Activated CD4-positive, alpha-beta T cell treated with anti-CD3 and anti-CD28 coated beads, Interleukin-2, amount 10 ng/mL, durations not matched to agents 7 days and 5 days (primary cell): ENCODE measurements around the gene LAMA4. TPM values are rescaled to one million over a fixed set of nuclear protein-coding genes. Genes with fewer than 3 reads are reported as not detected.

Experiments
- CTCF ChIA-PET: fragments of 350-600 bp; sonication (Branson Sonifier 250); formaldehyde crosslinking; loops from one replicate; lab custom pipeline; 2021; ENCODE audit warnings: antibody characterized with exemption; lab: Charles Lee
- POLR2A ChIA-PET: fragments of 350-600 bp; sonication (Branson Sonifier 250); formaldehyde crosslinking; loops from one replicate; lab custom pipeline; 2021; ENCODE audit warnings: antibody characterized with exemption; lab: Charles Lee
- DNase-seq: peaks from one replicate; pipeline ENCODE4 v3.0.0-alpha.2; 2020
- H3K27ac Mint-ChIP-seq: one replicate; pipeline ENCODE4 v1.8.0; 2021; ENCODE audit warnings: mild to moderate bottlenecking, moderate library complexity, mixed read lengths
- H3K27me3 Mint-ChIP-seq: one replicate; pipeline ENCODE4 v1.8.0; 2021; ENCODE audit warnings: mixed read lengths
- H3K36me3 Mint-ChIP-seq: one replicate; pipeline ENCODE4 v1.8.0; 2021; ENCODE audit warnings: low read depth, mixed read lengths
- H3K4me1 Mint-ChIP-seq: one replicate; pipeline ENCODE4 v1.8.0; 2021; ENCODE audit warnings: mixed read lengths
- H3K4me3 Mint-ChIP-seq: one replicate; pipeline ENCODE4 v1.8.0; 2021; ENCODE audit warnings: mild to moderate bottlenecking, moderate library complexity, mixed read lengths
- H3K9me3 Mint-ChIP-seq: one replicate; pipeline ENCODE4 v1.8.0; 2021; ENCODE audit warnings: mixed read lengths
- total RNA-seq, 2 experiments: library from RNA; stranded (reverse); gene quantifications; one replicate each; pipeline ENCODE4 v1.2.3, GENCODE V29; 2021

The LAMA4 gene
- total RNA-seq, 2 experiments from 2014 or later, result not detected

- Mint-ChIP-seq H3K4me1 (peaks cover 7% of the 10 kb centered on the region), H3K4me3 (no peak overlapping the region), H3K9me3 (no peaks in the 10 kb centered on the region), H3K36me3 (peaks cover 9% of the 10 kb centered on the region), H3K27me3 (peaks cover 31% of the 10 kb centered on the region), H3K27ac (no peak overlapping the region)
- DNase-seq, result no peak
- ChIA-PET CTCF (interaction anchor here (1.0 to 1.9 kb wide), 5 partner anchors 25 to 829 kb away, joined by 3 to 6 read pairs (median 4); a partner anchor contains a TSS), POLR2A (interaction anchor here (0.8 kb wide), 1 partner anchor 76 kb away, joined by 4 read pairs; no protein-coding TSS in a partner anchor)
These were observed 166.5 kb downstream of the LAMA4 start for GRCh38 chr6:112087916-112088315.

- CTCF ChIA-PET, result interaction anchor here (1.0 to 1.9 kb wide), 5 partner anchors 25 to 828 kb away, joined by 3 to 6 read pairs (median 4); a partner anchor contains a TSS
- peaks cover 9% of the 10 kb centered on the region for H3K36me3 Mint-ChIP-seq
- POLR2A ChIA-PET, result interaction anchor here (0.8 kb wide), 1 partner anchor 77 kb away, joined by 4 read pairs; no protein-coding TSS in a partner anchor
- H3K27ac Mint-ChIP-seq, result no peak within 1 kb of the TSS
- peaks cover 29% of the 10 kb centered on the region for H3K27me3 Mint-ChIP-seq
- peak; percentile 95 for DNase-seq
- H3K4me3 Mint-ChIP-seq, result no peak within 1 kb of the TSS
- H3K9me3 Mint-ChIP-seq, result no peaks in the 10 kb centered on the region
- peaks cover 7% of the 10 kb centered on the region for H3K4me1 Mint-ChIP-seq
These were observed 167.0 kb downstream of the LAMA4 start, which contains the start of the genes FAM229B and TUBE1 for GRCh38 chr6:112087136-112087911. TSS of gene FAM229B (plus strand) at chr6:112087591. CDS start at chr6:112099284, 11,693 bp downstream. TSS of gene TUBE1 (minus strand) at chr6:112087482. CDS start at chr6:112087434, 48 bp downstream.

DNA sequence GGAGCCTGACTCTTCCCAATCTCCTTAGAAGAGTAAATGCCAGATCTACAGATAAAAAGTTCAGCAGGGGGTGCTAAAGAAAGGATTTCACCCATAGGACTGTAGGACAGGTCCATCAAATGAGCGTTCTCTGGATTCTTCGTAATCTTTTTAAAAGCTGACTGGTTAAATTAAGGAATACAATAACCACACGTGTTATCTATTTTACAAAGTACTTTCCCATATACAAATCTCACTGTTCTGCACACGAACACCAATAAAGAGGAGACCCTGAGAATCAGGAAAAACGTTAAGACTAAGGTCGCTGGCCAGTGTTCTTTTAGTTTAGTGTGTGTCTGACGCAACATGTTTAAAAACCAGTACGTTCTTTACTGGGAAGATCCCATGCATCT lies 167.6 kb downstream of the LAMA4 start:
- H3K36me3 Mint-ChIP-seq, result peaks cover 9% of the 10 kb centered on the region
- no peak overlapping the region for H3K27ac Mint-ChIP-seq
- ChIA-PET POLR2A (interaction anchor here (0.8 kb wide), 1 partner anchor 77 kb away, joined by 4 read pairs; no protein-coding TSS in a partner anchor), CTCF (interaction anchor here (1.0 to 1.9 kb wide), 3 partner anchors 77 to 828 kb away, joined by 3 to 6 read pairs (median 4); a partner anchor contains a TSS)
- H3K4me1 Mint-ChIP-seq, result peaks cover 7% of the 10 kb centered on the region
- H3K27me3 Mint-ChIP-seq, result peaks cover 24% of the 10 kb centered on the region
- H3K9me3 Mint-ChIP-seq, result no peaks in the 10 kb centered on the region
- no peak overlapping the region for H3K4me3 Mint-ChIP-seq
- DNase-seq, result no peak

GRCh38 chr6:112085286-112086065 lies 168.9 kb downstream of the LAMA4 start:
- DNase-seq, result no peak
- H3K4me3 Mint-ChIP-seq, result peak overlapping the region; percentile 21
- POLR2A ChIA-PET, result no interaction called here

DNA sequence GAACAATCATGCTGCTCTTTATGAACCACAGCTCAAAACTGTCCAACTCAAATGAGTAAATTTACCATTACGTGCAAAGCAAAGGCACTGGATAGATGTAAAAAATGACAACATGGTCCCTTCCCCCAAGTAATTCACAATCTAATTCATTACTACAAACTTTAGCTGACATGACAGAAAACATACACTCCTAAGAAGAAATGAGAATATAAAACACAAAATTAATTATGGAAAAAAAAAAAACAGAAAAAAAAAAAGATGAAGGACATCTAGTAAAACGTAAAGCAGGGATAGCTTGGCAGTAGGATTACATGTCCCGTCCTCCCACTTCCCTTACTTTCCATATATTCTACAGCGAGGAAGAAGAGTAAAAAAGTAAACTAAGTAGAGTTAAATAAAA lies 172.8 kb downstream of the LAMA4 start:
- Mint-ChIP-seq H3K9me3 (no peaks in the 10 kb centered on the region), H3K27ac (no peak overlapping the region), H3K27me3 (no peaks in the 10 kb centered on the region), H3K4me1 (peaks cover 7% of the 10 kb centered on the region), H3K4me3 (no peak overlapping the region), H3K36me3 (peaks cover 15% of the 10 kb centered on the region)
- DNase-seq, result no peak
- CTCF ChIA-PET, result no interaction called here
- POLR2A ChIA-PET, result no interaction called here

More at GRCh38 chr6:112085286-112086065, 168.9 kb downstream of the LAMA4 start:
- Mint-ChIP-seq H3K36me3 (peaks cover 9% of the 10 kb centered on the region), H3K9me3 (no peaks in the 10 kb centered on the region), H3K27me3 (peaks cover 18% of the 10 kb centered on the region), H3K4me1 (peaks cover 7% of the 10 kb centered on the region), H3K27ac (no peak overlapping the region)
- CTCF ChIA-PET, result no interaction called here

DNA sequence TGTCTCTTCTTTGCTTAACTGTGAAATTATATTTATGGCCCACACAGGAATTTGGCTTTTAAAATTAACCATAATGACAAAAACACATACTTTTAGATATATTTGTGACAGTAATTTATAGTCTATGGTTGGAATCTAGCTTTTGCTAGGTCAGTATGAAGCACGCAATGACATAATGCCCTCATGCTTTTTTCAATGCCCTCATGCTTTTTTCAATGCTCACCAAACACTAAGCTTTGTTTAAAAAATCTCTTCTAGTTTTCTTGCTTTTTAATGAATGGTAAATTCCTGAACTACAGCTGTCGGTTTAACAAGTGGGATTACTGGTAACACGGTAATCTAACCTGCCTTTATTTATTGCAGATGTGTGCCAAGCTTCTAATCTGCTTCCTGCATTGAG lies 187.8 kb downstream of the LAMA4 start:
- no peak overlapping the region for H3K4me3 Mint-ChIP-seq
- H3K9me3 Mint-ChIP-seq, result no peaks in the 10 kb centered on the region
- no peaks in the 10 kb centered on the region for H3K4me1 Mint-ChIP-seq
- ChIA-PET CTCF (no interaction called here), POLR2A (no interaction called here)
- no peak overlapping the region for H3K27ac Mint-ChIP-seq
- no peaks in the 10 kb centered on the region for H3K27me3 Mint-ChIP-seq
- DNase-seq, result no peak
- peaks cover 1% of the 10 kb centered on the region for H3K36me3 Mint-ChIP-seq

DNA sequence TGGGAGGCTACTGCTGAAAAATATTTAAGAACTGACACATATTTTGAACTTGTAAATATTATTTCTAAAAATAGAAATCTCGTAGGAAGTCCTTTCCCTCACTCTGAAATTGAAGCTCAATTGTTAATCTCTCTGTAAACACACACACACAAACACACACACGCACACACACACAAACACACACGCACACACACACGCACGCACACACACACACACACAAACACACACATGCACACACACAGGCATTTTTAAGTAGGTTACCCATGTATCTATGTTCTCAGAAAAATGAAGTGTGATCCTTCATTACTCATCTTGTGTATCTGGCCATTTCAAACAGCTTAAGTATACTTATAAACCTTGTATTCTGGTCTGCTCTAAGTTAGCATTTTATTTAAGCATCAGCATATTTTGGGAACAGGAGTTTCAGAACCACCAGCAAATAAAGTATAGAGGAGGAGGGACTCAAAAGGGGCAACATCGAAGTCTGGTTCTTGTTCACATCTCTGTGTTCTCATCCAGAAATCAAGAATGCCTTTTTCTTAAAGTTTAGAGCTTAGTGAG lies 188.9 kb downstream of the LAMA4 start:
- no peak overlapping the region for H3K4me3 Mint-ChIP-seq
- no peaks in the 10 kb centered on the region for H3K9me3 Mint-ChIP-seq
- no peaks in the 10 kb centered on the region for H3K27me3 Mint-ChIP-seq
- ChIA-PET CTCF (interaction anchor here (0.7 to 1.5 kb wide), 3 partner anchors 8 to 56 kb away, joined by 3 to 5 read pairs (median 3); partner anchors contain the start of gene CCN6), POLR2A (no interaction called here)
- H3K36me3 Mint-ChIP-seq, result no peaks in the 10 kb centered on the region
- no peaks in the 10 kb centered on the region for H3K4me1 Mint-ChIP-seq
- DNase-seq, result no peak
- H3K27ac Mint-ChIP-seq, result no peak overlapping the region

GRCh38 chr6:112062966-112063365 lies 191.4 kb downstream of the LAMA4 start:
- ChIA-PET POLR2A (no interaction called here), CTCF (interaction anchor here (1.1 to 1.4 kb wide), 2 partner anchors 10 to 17 kb away, joined by 3 read pairs; no protein-coding TSS in a partner anchor)
- H3K9me3 Mint-ChIP-seq, result no peaks in the 10 kb centered on the region
- H3K27me3 Mint-ChIP-seq, result no peaks in the 10 kb centered on the region
- H3K4me1 Mint-ChIP-seq, result no peaks in the 10 kb centered on the region
- DNase-seq, result no peak
- no peak overlapping the region for H3K4me3 Mint-ChIP-seq
- H3K27ac Mint-ChIP-seq, result no peak overlapping the region
- no peaks in the 10 kb centered on the region for H3K36me3 Mint-ChIP-seq

DNA sequence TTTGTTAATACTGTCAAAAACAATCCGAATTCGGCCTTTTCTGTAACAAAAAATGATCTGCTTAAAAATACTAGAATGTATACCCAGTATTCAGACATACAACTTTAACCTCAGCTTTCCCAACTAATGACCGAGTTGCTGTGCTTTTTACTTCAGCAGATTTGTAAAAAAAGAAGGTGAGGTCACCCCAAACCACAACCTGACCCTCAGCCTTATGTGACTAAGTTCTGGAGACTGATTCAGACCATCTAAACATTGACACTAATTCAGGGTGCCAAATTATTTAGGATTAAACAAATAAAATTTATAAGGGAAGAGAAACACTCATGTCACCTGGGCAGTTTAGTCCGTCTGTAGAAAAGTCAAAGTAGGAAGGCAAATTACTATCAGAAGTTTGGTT lies 192.8 kb downstream of the LAMA4 start:
- Mint-ChIP-seq H3K36me3 (no peaks in the 10 kb centered on the region), H3K27ac (no peak overlapping the region), H3K4me3 (no peak overlapping the region), H3K4me1 (no peaks in the 10 kb centered on the region), H3K27me3 (no peaks in the 10 kb centered on the region), H3K9me3 (no peaks in the 10 kb centered on the region)
- POLR2A ChIA-PET, result interaction anchor here (0.6 kb wide), 2 partner anchors 665 to 772 kb away, joined by 3 read pairs; no protein-coding TSS in a partner anchor
- CTCF ChIA-PET, result interaction anchor here (0.8 kb wide), 2 partner anchors 18 to 34 kb away, joined by 3 read pairs; no protein-coding TSS in a partner anchor
- no peak for DNase-seq

Other genes starting within 250 kb of the LAMA4 start
- gene CCN6, start 200.5 kb downstream of the LAMA4 start, total RNA-seq, result not detected
- 10 to 100 TPM; 14.9 to 18.9 TPM for gene TUBE1, start 167.1 kb downstream of the LAMA4 start, total RNA-seq
- gene FAM229B, start 167.0 kb downstream of the LAMA4 start, total RNA-seq, result 1 to 10 TPM; 1.5 to 2.2 TPM
- gene RFPL4B, start 92.8 kb upstream of the LAMA4 start, total RNA-seq, result not detected